Vagina (tissue), 2 donors: Measurements from ENCODE around the gene AGPS. TPM values are rescaled to one million over a fixed set of nuclear protein-coding genes. Genes with fewer than 3 reads are reported as not detected.

Source experiments
- DNase-seq, 2 donors: peaks; one replicate each; pipeline ENCODE4 v3.0.0-alpha.2; 2017; ENCODE audit errors: extremely low spot score in 2 of 2
- H3K27ac ChIP-seq: fragments of 200-600 bp; sonication (generic); one replicate; pipeline ENCODE4 v1.5.1; 2019
- H3K27me3 ChIP-seq: fragments of 200-600 bp; sonication (generic); one replicate; pipeline ENCODE4 v1.5.1; 2019
- H3K36me3 ChIP-seq, 2 donors: fragments of 200-600 bp; sonication (generic); one replicate each; pipeline ENCODE4 v1.5.1; 2017 to 2019
- H3K4me1 ChIP-seq: fragments of 200-600 bp; sonication (generic); one replicate; pipeline ENCODE4 v1.5.1; 2019
- H3K4me3 ChIP-seq, 2 donors: fragments of 200-600 bp; sonication (generic); 1 replicate in 1 of 2; 2 replicates in 1 of 2; pipeline ENCODE4 v1.5.1; 2016 to 2019
- H3K9me3 ChIP-seq: fragments of 200-600 bp; sonication (generic); one replicate; pipeline ENCODE4 v1.5.1; 2019
- CTCF ChIP-seq, 3 experiments: fragments of 450-650 bp in 2 of 3; fragments of 200-600 bp in 1 of 3; sonication (generic) in 1 of 3; IDR thresholded peaks; one replicate each; pipeline ENCODE4 v1.5.1; 2017 to 2019; ENCODE audit warnings: antibody characterized with exemption in 3 of 3, mild to moderate bottlenecking in 2 of 3, moderate library complexity in 2 of 3
- POLR2A ChIP-seq, 2 donors: fragments of 450-650 bp; IDR thresholded peaks; one replicate each; pipeline ENCODE4 v1.6.1; 2017; ENCODE audit warnings: antibody characterized with exemption in 2 of 2, mild to moderate bottlenecking in 2 of 2, moderate library complexity in 2 of 2
- POLR2AphosphoS5 ChIP-seq, 2 donors: sonication (generic); formaldehyde crosslinking; IDR thresholded peaks; one replicate each; pipeline ENCODE4 v1.9.0; 2017; ENCODE audit warnings: antibody characterized with exemption in 2 of 2, mild to moderate bottlenecking in 2 of 2, low read depth in 1 of 2; ENCODE audit not compliant: insufficient read depth in 1 of 2
- intact Hi-C: fragments of 100-400 bp; cut with DNase I; formaldehyde crosslinking; loops from one replicate; pipeline ENCODE4 v1.15.1; 2023
- total RNA-seq: library from RNA; depleted of rRNA; stranded (reverse); fragments of >200 nt; gene quantifications from one replicate; pipeline ENCODE4 v1.2.3, GENCODE V29; 2016

AGPS gene
- total RNA-seq, 1 donor from 2014 or later: 27.3 TPM

GRCh38 chr2:177476897-177477296 lies 84.3 kb downstream of the AGPS start:
- Histone ChIP-seq H3K9me3 (peaks cover 5% of the 10 kb centered on the region), H3K4me3 (no peak overlapping the region), H3K36me3 (no peaks in the 10 kb centered on the region), H3K4me1 (no peaks in the 10 kb centered on the region), H3K27ac (no peak overlapping the region), H3K27me3 (no peaks in the 10 kb centered on the region)
- TF ChIP-seq POLR2A (IDR thresholded peaks at IDR 0.05): no peak
- no peak for TF ChIP-seq CTCF (IDR thresholded peaks at IDR 0.05)
- no peak for TF ChIP-seq POLR2AphosphoS5 (IDR thresholded peaks at IDR 0.05; ENCODE audit: insufficient read depth in 1 of 2, low read depth in 1 of 2)
- intact Hi-C loops: no loop called here
- DNase-seq: no peak

- no peak for DNase-seq
- H3K27ac ChIP-seq: no peak overlapping the region
- intact Hi-C loops: no loop called here
- no peak overlapping the region for H3K4me3 ChIP-seq
- no peaks in the 10 kb centered on the region for H3K4me1 ChIP-seq
- H3K27me3 ChIP-seq: no peaks in the 10 kb centered on the region
- no peaks in the 10 kb centered on the region for H3K9me3 ChIP-seq
- no peaks in the 10 kb centered on the region for H3K36me3 ChIP-seq
- TF ChIP-seq POLR2A (IDR thresholded peaks at IDR 0.05) (no peak), CTCF (IDR thresholded peaks at IDR 0.05) (no peak), POLR2AphosphoS5 (IDR thresholded peaks at IDR 0.05; ENCODE audit: insufficient read depth in 1 of 2, low read depth in 1 of 2) (no peak)
Observed at GRCh38 chr2:177478029-177478428, 85.5 kb downstream of the AGPS start.

DNA sequence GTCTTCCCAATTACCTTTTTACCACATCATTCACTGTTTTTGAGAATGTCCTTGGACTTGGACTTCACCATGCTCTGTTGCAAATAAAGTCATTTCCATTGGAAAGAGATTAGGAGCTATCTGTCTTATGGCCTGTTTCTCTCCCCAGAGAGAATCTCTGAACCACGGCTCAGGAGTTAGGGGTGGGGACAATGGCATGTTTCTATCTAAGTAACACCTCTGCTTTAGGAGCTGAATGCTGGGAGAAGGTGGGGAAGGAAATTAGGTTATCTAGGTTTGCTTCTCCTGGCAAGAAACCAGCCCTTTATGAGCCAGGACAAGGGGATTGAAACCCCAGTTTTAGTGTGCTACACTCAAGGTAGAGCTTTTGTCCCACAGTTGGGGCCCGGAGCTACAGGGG lies 86.3 kb downstream of the AGPS start:
- intact Hi-C loops: no loop called here
- Histone ChIP-seq H3K27me3 (no peaks in the 10 kb centered on the region), H3K9me3 (no peaks in the 10 kb centered on the region), H3K27ac (no peak overlapping the region), H3K4me3 (no peak overlapping the region), H3K4me1 (no peaks in the 10 kb centered on the region), H3K36me3 (no peaks in the 10 kb centered on the region)
- no peak for DNase-seq
- TF ChIP-seq CTCF (IDR thresholded peaks at IDR 0.05) (no peak), POLR2A (IDR thresholded peaks at IDR 0.05) (no peak), POLR2AphosphoS5 (IDR thresholded peaks at IDR 0.05; ENCODE audit: insufficient read depth in 1 of 2, low read depth in 1 of 2) (no peak)

- no peak overlapping the region for H3K27ac ChIP-seq
- H3K36me3 ChIP-seq: no peaks in the 10 kb centered on the region
- H3K4me3 ChIP-seq: no peak overlapping the region
- H3K9me3 ChIP-seq: no peaks in the 10 kb centered on the region
- DNase-seq: no peak
- no peaks in the 10 kb centered on the region for H3K4me1 ChIP-seq
- TF ChIP-seq POLR2AphosphoS5 (IDR thresholded peaks at IDR 0.05; ENCODE audit: insufficient read depth in 1 of 2, low read depth in 1 of 2): no peak
- no peak for TF ChIP-seq POLR2A (IDR thresholded peaks at IDR 0.05)
- TF ChIP-seq CTCF (IDR thresholded peaks at IDR 0.05): no peak
- intact Hi-C loops: no loop called here
- H3K27me3 ChIP-seq: no peaks in the 10 kb centered on the region
Observed at GRCh38 chr2:177482195-177482594, 89.6 kb downstream of the AGPS start.

GRCh38 chr2:177483531-177483930 lies 91.0 kb downstream of the AGPS start:
- Histone ChIP-seq H3K36me3 (no peaks in the 10 kb centered on the region), H3K4me3 (no peak overlapping the region), H3K27me3 (no peaks in the 10 kb centered on the region), H3K27ac (no peak overlapping the region), H3K9me3 (no peaks in the 10 kb centered on the region), H3K4me1 (no peaks in the 10 kb centered on the region)
- no peak for DNase-seq
- intact Hi-C loops: no loop called here
- TF ChIP-seq POLR2A (IDR thresholded peaks at IDR 0.05) (no peak), POLR2AphosphoS5 (IDR thresholded peaks at IDR 0.05; ENCODE audit: insufficient read depth in 1 of 2, low read depth in 1 of 2) (no peak), CTCF (IDR thresholded peaks at IDR 0.05) (no peak)
